Kidney epithelial cell (primary cell): ENCODE measurements around the gene OR1J1. TPM values are rescaled to one million over a fixed set of nuclear protein-coding genes. Genes with fewer than 3 reads are reported as not detected.

Experiments
- DNase-seq: peaks from one replicate; pipeline ENCODE4 v3.0.0-alpha.2; 2010; ENCODE audit warnings: low read depth
- H3K27me3 ChIP-seq: 2 replicates; pipeline ENCODE4 v1.6.0; 2011; ENCODE audit warnings: low read length; ENCODE audit not compliant: control insufficient read depth, insufficient read depth
- H3K36me3 ChIP-seq: 2 replicates; pipeline ENCODE4 v1.5.1; 2011; ENCODE audit warnings: low read length; ENCODE audit not compliant: control insufficient read depth, insufficient read depth
- H3K4me3 ChIP-seq: 2 replicates; pipeline ENCODE4 v1.5.1; 2011; ENCODE audit warnings: low read depth, mild to moderate bottlenecking, control low read depth, low read length
- CTCF ChIP-seq: IDR thresholded peaks from 2 replicates; pipeline ENCODE4 v1.5.1; 2011; ENCODE audit warnings: mild to moderate bottlenecking, moderate library complexity, low read length, control low read depth, inconsistent platforms; ENCODE audit not compliant: insufficient read depth, poor library complexity, severe bottlenecking
- total RNA-seq: library from RNA; depleted of rRNA; stranded (reverse); fragments of >200 nt; gene quantifications from 2 replicates; pipeline ENCODE4 v1.2.3, GENCODE V29; 2015

The OR1J1 gene
- total RNA-seq, 1 donor from 2014 or later, result not detected

- Histone ChIP-seq H3K36me3 (no peaks in the 10 kb centered on the region), H3K4me3 (no peak overlapping the region), H3K27me3 (peaks cover 2% of the 10 kb centered on the region)
- TF ChIP-seq CTCF, result peak; percentile 13
- no peak for DNase-seq
Observed at GRCh38 chr9:122463828-122464632, 13.7 kb downstream of the OR1J1 start.

GRCh38 chr9:122457787-122458186 is 19.9 kb downstream of the OR1J1 start:
- Histone ChIP-seq H3K27me3 (no peaks in the 10 kb centered on the region), H3K36me3 (no peaks in the 10 kb centered on the region), H3K4me3 (no peak overlapping the region)
- DNase-seq, result no peak
- no peak for TF ChIP-seq CTCF

- Histone ChIP-seq H3K36me3 (no peaks in the 10 kb centered on the region), H3K4me3 (no peak overlapping the region), H3K27me3 (no peaks in the 10 kb centered on the region)
- no peak for DNase-seq
- TF ChIP-seq CTCF, result no peak
Observed at GRCh38 chr9:122456123-122456522, 21.6 kb downstream of the OR1J1 start.

- Histone ChIP-seq H3K36me3 (no peaks in the 10 kb centered on the region), H3K27me3 (no peaks in the 10 kb centered on the region), H3K4me3 (no peak overlapping the region)
- no peak for TF ChIP-seq CTCF
- DNase-seq, result no peak
Observed at GRCh38 chr9:122453677-122454135, 24.0 kb downstream of the OR1J1 start.

GRCh38 chr9:122446819-122447484 is 30.8 kb downstream of the OR1J1 start:
- Histone ChIP-seq H3K36me3 (no peaks in the 10 kb centered on the region), H3K4me3 (no peak overlapping the region), H3K27me3 (no peaks in the 10 kb centered on the region)
- no peak for DNase-seq
- no peak for TF ChIP-seq CTCF
